WTC11 (cell line): ENCODE data around the gene SLIT3. TPM values are rescaled to one million over a fixed set of nuclear protein-coding genes. Genes with fewer than 3 reads are reported as not detected.

ENCODE experiments used
- ATAC-seq: fragments of 200-7000 bp; cut with Tn5 transposase; 2 replicates; pipeline ENCODE4 v1.10.0; 2021; ENCODE audit warnings: mild to moderate bottlenecking, moderate library complexity
- CTCF ChIA-PET: fragments of 300-600 bp; sonication (Branson Sonifier 250); formaldehyde crosslinking; loops from one replicate; lab custom pipeline; 2021; ENCODE audit warnings: antibody characterized with exemption; lab: Charles Lee
- POLR2A ChIA-PET: fragments of 350-600 bp; sonication (Branson Sonifier 250); formaldehyde crosslinking; loops from one replicate; lab custom pipeline; 2021; ENCODE audit warnings: antibody characterized with exemption; lab: Charles Lee
- DNase-seq: peaks from one replicate; pipeline ENCODE4 v3.0.0; 2021; ENCODE audit warnings: low spot score
- H3K27ac Mint-ChIP-seq: 2 replicates; pipeline ENCODE4 v1.8.0; 2021; ENCODE audit warnings: mixed read lengths
- H3K27me3 Mint-ChIP-seq: 2 replicates; pipeline ENCODE4 v1.8.0; 2021; ENCODE audit warnings: low read depth, mild to moderate bottlenecking, moderate library complexity, mixed read lengths
- H3K36me3 Mint-ChIP-seq: 2 replicates; pipeline ENCODE4 v1.8.0; 2021; ENCODE audit warnings: mixed read lengths
- H3K4me1 Mint-ChIP-seq: 2 replicates; pipeline ENCODE4 v1.8.0; 2022; ENCODE audit warnings: mixed read lengths
- H3K4me3 Mint-ChIP-seq: 2 replicates; pipeline ENCODE4 v1.8.0; 2021; ENCODE audit warnings: mild to moderate bottlenecking, moderate library complexity, mixed read lengths
- H3K9me3 Mint-ChIP-seq: 2 replicates; pipeline ENCODE4 v1.8.0; 2021; ENCODE audit warnings: mixed read lengths
- CREB1 ChIP-seq: sonication (generic); formaldehyde crosslinking; IDR thresholded peaks from 2 replicates; pipeline ENCODE4 v1.8.0; 2023; ENCODE audit warnings: mild to moderate bottlenecking, missing genetic modification reagents
- E2F5 ChIP-seq: sonication (generic); formaldehyde crosslinking; IDR thresholded peaks from 2 replicates; pipeline ENCODE4 v1.8.1; 2022; ENCODE audit warnings: mild to moderate bottlenecking, moderate library complexity, missing genetic modification reagents
- ETV6 ChIP-seq: sonication (generic); formaldehyde crosslinking; IDR thresholded peaks from 2 replicates; pipeline ENCODE4 v1.8.1; 2022; ENCODE audit warnings: mild to moderate bottlenecking, missing genetic modification reagents
- FOXP1 ChIP-seq: sonication (generic); formaldehyde crosslinking; IDR thresholded peaks from 2 replicates; pipeline ENCODE4 v1.8.0; 2022; ENCODE audit warnings: missing genetic modification reagents, mild to moderate bottlenecking, moderate library complexity, borderline replicate concordance
- FOXP4 ChIP-seq: sonication (generic); formaldehyde crosslinking; IDR thresholded peaks from 2 replicates; pipeline ENCODE4 v1.8.0; 2022; ENCODE audit warnings: mild to moderate bottlenecking, missing genetic modification reagents
- GRHL2 ChIP-seq: fragments of 250-450 bp; sonication (Bioruptor Pico); IDR thresholded peaks from 2 replicates; pipeline ENCODE4 v1.8.0; 2022; ENCODE audit warnings: mild to moderate bottlenecking, moderate library complexity; ENCODE audit not compliant: insufficient replicate concordance, severe bottlenecking
- IRF1 ChIP-seq: sonication (generic); formaldehyde crosslinking; IDR thresholded peaks from 2 replicates; pipeline ENCODE4 v1.8.0; 2023; ENCODE audit warnings: missing genetic modification reagents
- NFATC4 ChIP-seq: fragments of 250-450 bp; sonication (Bioruptor Pico); IDR thresholded peaks from 2 replicates; pipeline ENCODE4 v1.9.0; 2021; ENCODE audit warnings: mild to moderate bottlenecking
- NR2C2 ChIP-seq: sonication (generic); formaldehyde crosslinking; IDR thresholded peaks from 2 replicates; pipeline ENCODE4 v1.8.0; 2022; ENCODE audit warnings: mild to moderate bottlenecking, missing genetic modification reagents
- NR3C1 ChIP-seq: sonication (generic); formaldehyde crosslinking; conservative IDR thresholded peaks from 2 replicates; pipeline ENCODE4 v1.8.1; 2023; ENCODE audit warnings: low read depth, mild to moderate bottlenecking, missing genetic modification reagents
- PRRX2 ChIP-seq: fragments of 250-450 bp; sonication (Bioruptor Pico); IDR thresholded peaks from 2 replicates; pipeline ENCODE4 v1.8.0; 2021; ENCODE audit warnings: mild to moderate bottlenecking
- RELA ChIP-seq: sonication (generic); formaldehyde crosslinking; IDR thresholded peaks from 2 replicates; pipeline ENCODE4 v1.8.1; 2022; ENCODE audit warnings: missing genetic modification reagents, mild to moderate bottlenecking, borderline replicate concordance
- RORB ChIP-seq: fragments of 250-450 bp; sonication (Bioruptor Pico); IDR thresholded peaks from 2 replicates; pipeline ENCODE4 v1.9.0; 2021; ENCODE audit warnings: mild to moderate bottlenecking
- SMAD3 ChIP-seq: sonication (generic); formaldehyde crosslinking; IDR thresholded peaks from 2 replicates; pipeline ENCODE4 v1.8.0; 2022; ENCODE audit warnings: missing genetic modification reagents, mild to moderate bottlenecking, borderline replicate concordance
- SMAD4 ChIP-seq: sonication (generic); formaldehyde crosslinking; IDR thresholded peaks from 2 replicates; pipeline ENCODE4 v1.8.0; 2022; ENCODE audit warnings: mild to moderate bottlenecking, missing genetic modification reagents
- TCF7 ChIP-seq: sonication (generic); formaldehyde crosslinking; IDR thresholded peaks from 2 replicates; pipeline ENCODE4 v1.8.0; 2022; ENCODE audit warnings: mild to moderate bottlenecking, low read depth, missing genetic modification reagents, moderate library complexity
- TEAD1 ChIP-seq: sonication (generic); formaldehyde crosslinking; IDR thresholded peaks from 2 replicates; pipeline ENCODE4 v1.8.0; 2022; ENCODE audit warnings: mild to moderate bottlenecking, missing genetic modification reagents
- TEAD4 ChIP-seq: sonication (generic); formaldehyde crosslinking; IDR thresholded peaks from 2 replicates; pipeline ENCODE4 v1.8.0; 2022; ENCODE audit warnings: mild to moderate bottlenecking, missing genetic modification reagents
- ZMAT4 ChIP-seq: fragments of 250-450 bp; sonication (Bioruptor Pico); IDR thresholded peaks from 2 replicates; pipeline ENCODE4 v1.9.0; 2021; ENCODE audit warnings: mild to moderate bottlenecking
- ZNF138 ChIP-seq: sonication (generic); formaldehyde crosslinking; conservative IDR thresholded peaks from 2 replicates; pipeline ENCODE4 v1.8.1; 2022; ENCODE audit warnings: mild to moderate bottlenecking, moderate library complexity, missing genetic modification reagents
- total RNA-seq: library from RNA; stranded (reverse); gene quantifications from 3 replicates; pipeline ENCODE4 v1.2.3, GENCODE V29; 2021
- TF ChIP-seq, protein P1 (sequence below): sonication (generic); formaldehyde crosslinking; IDR thresholded peaks from 2 replicates; pipeline ENCODE4 v1.8.1; 2022; ENCODE audit warnings: mild to moderate bottlenecking, missing genetic modification reagents, moderate library complexity, borderline replicate concordance
- TF ChIP-seq, protein P2 (sequence below): sonication (generic); formaldehyde crosslinking; IDR thresholded peaks from 2 replicates; pipeline ENCODE4 v1.8.0; 2022; ENCODE audit warnings: missing genetic modification reagents
- TF ChIP-seq, protein P3 (sequence below): sonication (generic); formaldehyde crosslinking; IDR thresholded peaks from 2 replicates; pipeline ENCODE4 v1.8.0; 2022; ENCODE audit warnings: mild to moderate bottlenecking, missing genetic modification reagents
- TF ChIP-seq, protein P4 (sequence below): sonication (generic); formaldehyde crosslinking; IDR thresholded peaks from 2 replicates; pipeline ENCODE4 v1.8.1; 2023; ENCODE audit warnings: mild to moderate bottlenecking, missing genetic modification reagents

SLIT3 gene
- total RNA-seq, 1 experiment from 2014 or later, result 1.9 TPM

DNA sequence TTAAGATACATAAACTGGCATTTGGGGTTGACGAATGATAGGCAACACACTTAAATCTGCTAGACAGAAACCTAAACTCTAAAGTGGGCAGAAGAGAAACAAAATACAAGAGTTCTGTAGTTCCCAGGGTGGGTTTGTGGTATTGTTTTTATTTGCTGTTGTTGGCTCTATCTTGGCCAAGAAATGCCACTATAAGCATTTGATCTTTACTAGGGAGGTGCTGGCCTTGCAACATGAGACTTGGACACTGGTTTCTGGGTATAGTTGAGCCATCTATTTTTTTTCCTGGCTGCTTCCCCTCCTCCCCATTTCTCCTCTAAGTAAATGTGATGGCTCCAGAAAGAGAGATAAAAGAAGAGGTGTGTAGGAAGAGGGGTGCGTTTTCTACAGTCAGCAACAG lies 251.2 kb downstream of the SLIT3 start:
- Mint-ChIP-seq H3K36me3 (no peaks in the 10 kb centered on the region), H3K4me1 (peaks cover 16% of the 10 kb centered on the region), H3K9me3 (no peaks in the 10 kb centered on the region), H3K27ac (no peak overlapping the region), H3K27me3 (no peaks in the 10 kb centered on the region), H3K4me3 (no peak overlapping the region)
- no peak for TF ChIP-seq FOXP1 (CRISPR knock-in tag)
- TF ChIP-seq ZNF138 (CRISPR knock-in tag), result no peak
- no peak for TF ChIP-seq TCF7 (CRISPR knock-in tag)
- no peak for TF ChIP-seq RORB (CRISPR knock-in tag)
- TF ChIP-seq NR3C1 (CRISPR knock-in tag), result no peak
- TF ChIP-seq, protein P1, sequence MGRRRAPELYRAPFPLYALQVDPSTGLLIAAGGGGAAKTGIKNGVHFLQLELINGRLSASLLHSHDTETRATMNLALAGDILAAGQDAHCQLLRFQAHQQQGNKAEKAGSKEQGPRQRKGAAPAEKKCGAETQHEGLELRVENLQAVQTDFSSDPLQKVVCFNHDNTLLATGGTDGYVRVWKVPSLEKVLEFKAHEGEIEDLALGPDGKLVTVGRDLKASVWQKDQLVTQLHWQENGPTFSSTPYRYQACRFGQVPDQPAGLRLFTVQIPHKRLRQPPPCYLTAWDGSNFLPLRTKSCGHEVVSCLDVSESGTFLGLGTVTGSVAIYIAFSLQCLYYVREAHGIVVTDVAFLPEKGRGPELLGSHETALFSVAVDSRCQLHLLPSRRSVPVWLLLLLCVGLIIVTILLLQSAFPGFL, result no peak
- TF ChIP-seq ZMAT4 (CRISPR knock-in tag), result no peak
- TF ChIP-seq TEAD4 (CRISPR knock-in tag), result no peak
- no peak for TF ChIP-seq CREB1 (CRISPR knock-in tag)
- TF ChIP-seq IRF1 (CRISPR knock-in tag), result no peak
- ChIA-PET CTCF (no interaction called here), POLR2A (no interaction called here)
- no peak for ATAC-seq
- DNase-seq, result no peak

- CTCF ChIA-PET, result no interaction called here
- no peaks in the 10 kb centered on the region for H3K9me3 Mint-ChIP-seq
- ATAC-seq, result no peak
Measured at GRCh38 chr5:169048181-169049125, 252.5 kb downstream of the SLIT3 start.

More at GRCh38 chr5:169048181-169049125, 252.5 kb downstream of the SLIT3 start:
- H3K27me3 Mint-ChIP-seq, result no peaks in the 10 kb centered on the region
- no peak overlapping the region for H3K27ac Mint-ChIP-seq
- H3K4me3 Mint-ChIP-seq, result no peak overlapping the region
- POLR2A ChIA-PET, result no interaction called here
- H3K36me3 Mint-ChIP-seq, result no peaks in the 10 kb centered on the region
- no peak for DNase-seq
- TF ChIP-seq FOXP4 (CRISPR knock-in tag) (no peak), NFATC4 (CRISPR knock-in tag) (no peak), TEAD4 (CRISPR knock-in tag) (no peak), PRRX2 (CRISPR knock-in tag) (no peak), SMAD3 (CRISPR knock-in tag) (no peak), RELA (CRISPR knock-in tag) (no peak), CREB1 (CRISPR knock-in tag) (no peak), GRHL2 (CRISPR knock-in tag) (no peak), E2F5 (CRISPR knock-in tag) (no peak), NR2C2 (CRISPR knock-in tag) (no peak), ETV6 (CRISPR knock-in tag) (no peak), SMAD4 (CRISPR knock-in tag) (no peak), TEAD1 (CRISPR knock-in tag) (no peak)
- TF ChIP-seq, protein P2, sequence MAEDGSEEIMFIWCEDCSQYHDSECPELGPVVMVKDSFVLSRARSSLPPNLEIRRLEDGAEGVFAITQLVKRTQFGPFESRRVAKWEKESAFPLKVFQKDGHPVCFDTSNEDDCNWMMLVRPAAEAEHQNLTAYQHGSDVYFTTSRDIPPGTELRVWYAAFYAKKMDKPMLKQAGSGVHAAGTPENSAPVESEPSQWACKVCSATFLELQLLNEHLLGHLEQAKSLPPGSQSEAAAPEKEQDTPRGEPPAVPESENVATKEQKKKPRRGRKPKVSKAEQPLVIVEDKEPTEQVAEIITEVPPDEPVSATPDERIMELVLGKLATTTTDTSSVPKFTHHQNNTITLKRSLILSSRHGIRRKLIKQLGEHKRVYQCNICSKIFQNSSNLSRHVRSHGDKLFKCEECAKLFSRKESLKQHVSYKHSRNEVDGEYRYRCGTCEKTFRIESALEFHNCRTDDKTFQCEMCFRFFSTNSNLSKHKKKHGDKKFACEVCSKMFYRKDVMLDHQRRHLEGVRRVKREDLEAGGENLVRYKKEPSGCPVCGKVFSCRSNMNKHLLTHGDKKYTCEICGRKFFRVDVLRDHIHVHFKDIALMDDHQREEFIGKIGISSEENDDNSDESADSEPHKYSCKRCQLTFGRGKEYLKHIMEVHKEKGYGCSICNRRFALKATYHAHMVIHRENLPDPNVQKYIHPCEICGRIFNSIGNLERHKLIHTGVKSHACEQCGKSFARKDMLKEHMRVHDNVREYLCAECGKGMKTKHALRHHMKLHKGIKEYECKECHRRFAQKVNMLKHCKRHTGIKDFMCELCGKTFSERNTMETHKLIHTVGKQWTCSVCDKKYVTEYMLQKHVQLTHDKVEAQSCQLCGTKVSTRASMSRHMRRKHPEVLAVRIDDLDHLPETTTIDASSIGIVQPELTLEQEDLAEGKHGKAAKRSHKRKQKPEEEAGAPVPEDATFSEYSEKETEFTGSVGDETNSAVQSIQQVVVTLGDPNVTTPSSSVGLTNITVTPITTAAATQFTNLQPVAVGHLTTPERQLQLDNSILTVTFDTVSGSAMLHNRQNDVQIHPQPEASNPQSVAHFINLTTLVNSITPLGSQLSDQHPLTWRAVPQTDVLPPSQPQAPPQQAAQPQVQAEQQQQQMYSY (CRISPR knock-in tag), result no peak
- TF ChIP-seq, protein P3, sequence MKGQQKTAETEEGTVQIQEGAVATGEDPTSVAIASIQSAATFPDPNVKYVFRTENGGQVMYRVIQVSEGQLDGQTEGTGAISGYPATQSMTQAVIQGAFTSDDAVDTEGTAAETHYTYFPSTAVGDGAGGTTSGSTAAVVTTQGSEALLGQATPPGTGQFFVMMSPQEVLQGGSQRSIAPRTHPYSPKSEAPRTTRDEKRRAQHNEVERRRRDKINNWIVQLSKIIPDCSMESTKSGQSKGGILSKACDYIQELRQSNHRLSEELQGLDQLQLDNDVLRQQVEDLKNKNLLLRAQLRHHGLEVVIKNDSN (CRISPR knock-in tag), result no peak
- TF ChIP-seq, protein P4, sequence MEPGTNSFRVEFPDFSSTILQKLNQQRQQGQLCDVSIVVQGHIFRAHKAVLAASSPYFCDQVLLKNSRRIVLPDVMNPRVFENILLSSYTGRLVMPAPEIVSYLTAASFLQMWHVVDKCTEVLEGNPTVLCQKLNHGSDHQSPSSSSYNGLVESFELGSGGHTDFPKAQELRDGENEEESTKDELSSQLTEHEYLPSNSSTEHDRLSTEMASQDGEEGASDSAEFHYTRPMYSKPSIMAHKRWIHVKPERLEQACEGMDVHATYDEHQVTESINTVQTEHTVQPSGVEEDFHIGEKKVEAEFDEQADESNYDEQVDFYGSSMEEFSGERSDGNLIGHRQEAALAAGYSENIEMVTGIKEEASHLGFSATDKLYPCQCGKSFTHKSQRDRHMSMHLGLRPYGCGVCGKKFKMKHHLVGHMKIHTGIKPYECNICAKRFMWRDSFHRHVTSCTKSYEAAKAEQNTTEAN, result no peak
- H3K4me1 Mint-ChIP-seq, result peaks cover 16% of the 10 kb centered on the region
